Ureter (tissue), 1 donor: Measurements from ENCODE around the gene POU4F3. TPM values are rescaled to one million over a fixed set of nuclear protein-coding genes. Genes with fewer than 3 reads are reported as not detected.
"Not testable (repeated sequence)": the region's sequence is repeated elsewhere in the genome, so short reads cannot be mapped to it uniquely, and the experiment has no call there.

ENCODE experiments used
- DNase-seq: peaks from one replicate; pipeline ENCODE4 v3.0.0-alpha.2; 2020; ENCODE audit warnings: low spot score
- total RNA-seq: library from RNA; stranded (reverse); gene quantifications from one replicate; pipeline ENCODE4 v1.2.4, GENCODE V29; 2023
- donor health status: DM: yes; HTN: yes; CAD: no.

POU4F3 gene, protein sequence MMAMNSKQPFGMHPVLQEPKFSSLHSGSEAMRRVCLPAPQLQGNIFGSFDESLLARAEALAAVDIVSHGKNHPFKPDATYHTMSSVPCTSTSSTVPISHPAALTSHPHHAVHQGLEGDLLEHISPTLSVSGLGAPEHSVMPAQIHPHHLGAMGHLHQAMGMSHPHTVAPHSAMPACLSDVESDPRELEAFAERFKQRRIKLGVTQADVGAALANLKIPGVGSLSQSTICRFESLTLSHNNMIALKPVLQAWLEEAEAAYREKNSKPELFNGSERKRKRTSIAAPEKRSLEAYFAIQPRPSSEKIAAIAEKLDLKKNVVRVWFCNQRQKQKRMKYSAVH
- 0.16 TPM for total RNA-seq

DNA sequence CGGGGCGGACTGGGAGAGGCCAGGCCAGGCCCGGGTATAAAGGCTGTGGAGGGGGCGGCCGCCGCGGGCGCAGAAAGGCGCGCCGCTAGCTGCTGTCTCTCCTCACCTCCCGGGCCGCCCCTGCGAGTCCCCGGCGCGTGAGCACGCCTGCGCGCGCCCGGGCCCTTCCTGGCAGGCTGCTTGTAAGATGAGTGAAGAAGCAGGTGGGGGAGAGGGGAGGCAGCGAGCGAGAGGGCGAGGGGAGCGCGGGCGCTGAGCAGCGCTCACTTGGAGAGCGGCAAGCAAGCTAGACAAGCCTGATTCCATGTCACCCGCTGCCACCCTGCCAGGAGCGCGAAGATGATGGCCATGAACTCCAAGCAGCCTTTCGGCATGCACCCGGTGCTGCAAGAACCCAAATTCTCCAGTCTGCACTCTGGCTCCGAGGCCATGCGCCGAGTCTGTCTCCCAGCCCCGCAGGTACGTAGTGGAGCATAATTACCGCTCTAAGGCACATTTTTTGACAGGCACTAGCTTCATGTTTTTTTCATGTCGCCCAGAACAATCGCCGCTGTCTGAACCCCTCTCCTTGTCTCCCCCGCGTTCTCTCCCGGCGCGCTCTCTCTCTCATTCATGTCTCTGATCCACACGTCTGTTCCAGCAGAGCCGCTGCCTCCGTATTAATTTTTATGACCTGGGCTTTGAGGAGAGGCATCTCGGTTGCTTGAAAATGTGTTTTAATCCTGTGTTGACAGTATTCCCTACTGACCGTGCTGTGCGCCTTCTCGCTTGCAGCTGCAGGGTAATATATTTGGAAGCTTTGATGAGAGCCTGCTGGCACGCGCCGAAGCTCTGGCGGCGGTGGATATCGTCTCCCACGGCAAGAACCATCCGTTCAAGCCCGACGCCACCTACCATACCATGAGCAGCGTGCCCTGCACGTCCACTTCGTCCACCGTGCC lies at the start of gene POU4F3:
TSS of gene POU4F3 (plus strand) at position 66 of the 941 bp plus-strand sequence. CDS start at position 340, 274 bp downstream.
- no peak for DNase-seq

DNA sequence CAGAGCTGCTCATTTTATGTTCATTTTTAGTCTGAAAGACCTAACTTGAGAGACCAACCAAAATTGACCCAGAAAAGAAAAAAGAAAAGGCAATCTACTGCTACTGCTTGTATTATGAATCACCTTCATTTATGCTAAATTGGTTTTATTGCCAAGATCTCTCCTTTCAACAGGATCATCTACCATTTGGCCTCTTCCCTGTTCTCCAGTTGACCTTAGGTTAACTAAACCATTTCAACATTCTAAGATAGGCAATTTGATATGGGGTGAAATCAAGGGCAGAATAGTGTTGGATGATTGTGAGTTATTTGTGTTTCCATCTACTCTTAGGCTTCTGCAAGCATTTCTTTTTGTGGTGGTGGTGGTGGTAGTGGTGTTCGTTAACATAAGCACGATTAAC lies 48.3 kb upstream of the POU4F3 start:
- DNase-seq, result no peak

DNA sequence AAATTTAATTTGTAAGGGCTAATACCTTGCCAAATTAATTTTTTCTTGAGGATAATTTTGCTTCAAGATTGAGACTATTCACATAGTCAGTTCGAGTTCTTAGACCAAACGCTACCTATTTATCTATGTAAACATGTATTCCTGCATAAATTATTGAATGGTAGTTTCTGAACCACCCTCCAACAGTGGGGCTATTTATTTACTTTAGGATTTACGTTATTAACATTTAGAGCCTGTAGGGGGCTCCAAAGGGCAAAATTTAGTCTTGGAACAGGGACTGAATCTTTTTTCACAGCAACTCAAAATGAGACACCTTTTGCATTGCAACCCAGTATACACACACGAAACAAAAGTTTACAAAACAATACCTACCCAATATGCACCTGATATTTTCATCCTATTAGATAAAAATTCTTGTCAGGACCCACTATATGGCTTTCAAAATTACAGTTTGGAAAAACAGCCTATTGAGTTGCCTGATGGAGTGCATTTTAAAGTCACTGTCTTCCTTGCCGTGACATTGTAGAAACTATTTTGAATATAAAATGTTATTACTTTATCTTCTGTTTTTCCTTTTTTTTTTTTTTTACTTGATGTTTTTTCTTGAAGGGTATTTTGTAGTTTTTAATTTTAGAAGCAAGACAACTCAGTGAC lies 47.1 kb upstream of the POU4F3 start:
- DNase-seq, result no peak

DNA sequence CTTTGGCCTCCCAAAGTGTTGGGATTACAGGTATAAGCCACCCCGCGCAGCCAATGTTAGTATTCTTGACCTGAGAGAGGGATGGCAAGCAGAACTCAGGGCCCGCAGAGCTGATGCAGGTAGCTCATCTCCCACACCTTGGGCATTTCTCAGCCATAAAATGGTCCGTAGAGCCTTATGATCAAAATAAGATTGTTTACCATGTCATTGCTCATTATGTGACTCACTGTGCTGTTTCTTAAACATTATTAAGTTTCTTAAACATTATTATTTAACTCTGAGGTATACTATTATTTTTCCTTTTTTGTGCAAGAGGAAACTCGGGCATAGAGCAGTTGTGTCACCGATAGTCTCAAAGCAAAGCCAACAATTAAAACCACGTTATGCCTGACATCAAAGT lies 42.4 kb upstream of the POU4F3 start:
- no peak for DNase-seq

DNA sequence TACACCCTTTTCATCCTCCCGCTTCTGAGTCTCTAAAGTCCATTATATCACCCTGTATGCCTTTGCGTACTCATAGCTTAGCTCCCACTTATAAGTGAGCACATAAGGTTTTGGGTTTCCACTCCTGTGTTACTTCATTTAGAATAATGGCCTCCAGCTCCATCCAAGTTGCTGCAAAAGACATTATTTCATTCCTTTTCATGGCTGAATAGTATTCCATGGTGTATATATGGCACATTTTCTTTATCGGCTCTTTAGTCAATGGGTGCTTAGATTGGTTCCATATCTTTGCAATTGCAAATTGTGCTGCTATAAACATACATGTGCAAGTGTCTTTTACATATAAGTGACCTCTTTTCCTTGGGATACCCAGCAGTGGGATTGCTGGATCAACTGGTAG lies 39.7 kb upstream of the POU4F3 start:
- not testable (repeated sequence) for DNase-seq

DNA sequence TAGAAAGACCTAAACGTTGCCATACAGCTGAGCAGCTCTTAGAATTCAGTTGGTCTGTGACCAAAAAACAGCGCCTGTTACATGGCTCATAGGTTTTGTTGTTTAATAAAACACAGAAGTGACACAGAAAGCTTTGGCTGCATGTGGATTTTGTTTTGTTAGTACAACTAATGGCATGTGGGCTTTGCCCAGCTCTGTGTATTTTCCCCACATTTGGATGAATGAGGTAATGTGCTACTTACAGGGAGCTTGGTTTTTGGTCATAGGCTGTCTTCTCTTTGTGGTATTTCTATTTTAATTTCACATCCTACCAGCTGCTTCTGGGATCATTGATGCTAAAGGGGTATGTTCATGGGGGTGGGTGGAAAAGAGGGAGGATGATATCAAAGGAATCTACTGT lies 37.0 kb upstream of the POU4F3 start:
- no peak for DNase-seq

DNA sequence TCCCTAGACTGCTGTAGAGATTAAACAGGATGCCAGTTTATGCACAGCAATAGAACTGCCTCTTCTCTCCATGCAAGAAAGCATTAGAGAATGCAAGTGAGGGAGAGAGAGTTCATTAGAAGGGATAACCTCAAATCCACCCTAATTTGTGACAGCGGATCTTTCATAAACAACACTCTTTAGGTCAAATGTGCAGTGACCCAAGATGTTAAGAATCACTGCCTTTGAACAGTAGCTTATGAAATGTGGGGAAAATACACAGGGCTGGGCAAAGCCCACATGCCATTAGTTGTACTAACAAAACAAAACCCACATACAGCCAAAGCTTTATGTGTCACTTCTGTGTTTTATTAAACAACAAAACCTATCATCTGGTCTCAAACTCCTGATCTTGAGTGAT lies 36.2 kb upstream of the POU4F3 start:
- DNase-seq, result no peak

DNA sequence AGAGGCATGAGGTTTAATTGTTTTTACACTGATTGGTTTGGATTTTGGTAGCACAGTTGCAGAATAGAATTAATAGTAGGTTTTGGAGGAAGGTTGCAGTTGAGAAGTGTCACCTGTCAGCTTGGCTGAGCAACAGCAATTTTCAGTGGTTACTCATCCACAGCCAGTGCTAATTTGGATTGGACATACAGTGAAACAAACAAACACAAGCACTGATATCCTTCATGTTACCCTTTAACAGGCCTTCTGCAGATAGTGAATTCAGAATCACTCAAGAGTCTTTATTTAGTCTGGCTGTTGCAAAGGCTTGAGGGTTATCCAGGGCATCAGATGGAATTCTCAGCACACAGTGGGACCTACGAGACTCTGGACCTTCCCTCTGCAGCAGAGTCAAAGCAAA lies 31.8 kb upstream of the POU4F3 start:
- no peak for DNase-seq

DNA sequence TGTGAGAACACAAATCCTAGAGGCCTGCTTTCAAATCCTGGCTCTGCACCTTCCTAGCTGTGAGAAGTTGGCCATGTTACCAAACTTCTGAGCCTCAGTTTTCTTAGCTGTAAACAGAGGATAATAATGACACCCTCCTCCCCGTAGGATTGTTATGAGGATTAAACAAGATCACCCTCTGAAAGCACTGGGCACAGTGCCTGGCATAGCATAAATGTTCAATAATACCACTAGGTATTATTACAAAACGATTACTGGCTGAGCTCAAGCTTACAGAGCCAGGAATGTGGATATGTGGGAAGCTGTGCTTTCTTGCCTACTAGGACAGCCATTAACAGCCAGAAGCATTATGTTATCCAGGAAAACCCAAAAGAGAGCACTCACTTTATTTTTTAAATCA lies 30.8 kb upstream of the POU4F3 start:
- no peak for DNase-seq

DNA sequence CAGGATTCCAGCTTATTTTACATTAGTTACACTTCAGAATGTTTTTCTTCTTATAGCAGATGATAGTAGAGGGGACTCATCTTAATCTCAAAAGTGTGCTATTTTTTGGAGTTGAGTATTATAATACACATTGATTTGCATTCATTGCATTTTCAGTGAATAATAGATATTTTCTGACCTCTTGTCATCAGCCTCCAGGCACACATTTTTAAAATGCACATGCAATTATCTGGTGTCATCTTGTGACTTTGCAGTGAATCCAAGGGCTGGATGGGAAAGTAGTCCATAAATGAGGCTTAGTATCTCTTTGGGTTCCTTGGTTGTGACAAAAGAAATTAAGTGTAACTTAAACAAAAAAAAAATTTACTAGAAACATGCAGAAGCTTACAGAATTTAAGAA lies 28.1 kb upstream of the POU4F3 start:
- no peak for DNase-seq

DNA sequence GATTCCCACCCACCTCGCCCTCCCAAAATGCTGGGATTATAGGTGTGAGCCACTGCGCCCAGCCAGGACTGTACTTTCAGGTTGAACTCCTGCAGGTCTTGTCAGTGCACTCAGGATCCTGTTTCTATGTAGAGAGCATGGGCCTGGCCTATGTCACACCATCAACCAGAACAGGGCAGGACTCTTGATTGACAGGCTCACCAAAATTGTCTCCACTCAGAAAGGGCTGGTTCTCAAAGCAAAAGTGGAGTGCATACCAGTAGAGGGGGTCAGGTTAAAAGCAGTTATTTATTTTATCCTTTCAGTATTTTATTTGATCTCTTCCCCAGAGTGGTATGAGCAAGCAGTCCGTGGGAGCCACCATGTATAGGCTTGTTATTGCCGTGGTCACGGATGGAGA lies 27.4 kb upstream of the POU4F3 start:
- DNase-seq, result no peak

DNA sequence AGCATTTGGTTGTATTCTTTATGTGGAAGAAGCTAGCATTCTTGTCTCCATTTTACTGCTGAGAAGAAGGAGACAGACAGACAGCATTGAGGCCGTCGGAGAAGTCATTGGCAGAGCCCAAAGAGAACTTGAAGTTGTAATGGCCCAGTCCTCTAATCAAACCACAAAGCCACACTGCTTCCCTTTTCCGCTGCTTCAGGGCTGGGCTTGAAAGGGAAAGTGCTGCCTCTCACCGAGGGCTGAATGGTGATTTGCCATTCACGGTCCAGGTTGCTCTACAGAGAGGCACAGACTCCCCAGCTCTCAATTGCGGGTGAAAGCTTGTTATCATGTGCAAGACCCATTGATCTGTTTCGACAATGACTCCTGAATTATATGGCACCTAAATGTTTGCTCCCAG lies 25.6 kb upstream of the POU4F3 start:
- no peak for DNase-seq

DNA sequence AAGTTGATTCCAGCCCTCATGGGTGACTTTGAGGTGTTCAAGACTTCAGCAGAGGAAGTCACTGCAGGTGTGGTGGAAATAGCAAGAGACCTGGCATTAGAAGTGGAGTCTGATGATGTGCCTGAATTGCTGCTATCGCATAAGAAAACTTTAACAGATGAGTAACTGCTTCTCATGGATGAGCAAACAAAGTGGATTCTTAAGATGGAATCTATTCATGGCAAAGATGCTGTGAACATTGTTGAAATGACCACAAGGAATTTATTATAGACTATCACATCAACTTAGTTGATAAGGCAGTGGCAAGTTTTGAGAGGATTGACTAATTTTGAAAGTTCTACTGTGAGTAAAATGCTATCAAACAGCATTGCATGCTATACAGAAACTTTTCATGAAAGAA lies 17.1 kb upstream of the POU4F3 start:
- no peak for DNase-seq

DNA sequence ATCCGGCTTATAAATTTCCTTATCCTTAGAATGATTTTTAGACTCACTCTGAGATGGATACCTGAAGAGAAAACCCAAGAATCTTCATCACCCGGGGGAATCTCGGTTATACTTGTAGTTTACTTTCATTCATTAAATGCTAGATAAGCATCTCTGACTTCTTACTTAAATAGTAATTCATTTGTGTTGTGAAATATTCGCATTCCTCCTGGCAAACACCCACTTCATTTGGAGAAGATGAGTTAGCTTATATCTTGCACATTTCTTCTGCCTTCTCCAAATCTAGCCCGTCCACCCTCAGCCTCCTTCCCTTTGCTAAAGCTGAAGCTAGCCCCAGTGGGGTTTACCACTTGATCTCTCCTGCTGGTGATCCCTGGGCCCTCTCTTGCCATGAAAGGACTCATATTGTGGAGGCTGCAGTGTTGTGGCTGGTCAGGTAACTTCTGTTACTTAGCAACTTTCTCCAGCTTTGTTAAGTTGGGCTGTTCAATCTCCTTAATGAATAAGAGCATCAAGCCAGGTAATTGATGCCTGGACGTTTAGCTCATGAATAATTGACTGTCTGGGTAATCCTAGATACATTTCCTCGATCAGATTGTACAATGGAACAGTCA lies 11.3 kb upstream of the POU4F3 start:
- DNase-seq, result no peak

DNA sequence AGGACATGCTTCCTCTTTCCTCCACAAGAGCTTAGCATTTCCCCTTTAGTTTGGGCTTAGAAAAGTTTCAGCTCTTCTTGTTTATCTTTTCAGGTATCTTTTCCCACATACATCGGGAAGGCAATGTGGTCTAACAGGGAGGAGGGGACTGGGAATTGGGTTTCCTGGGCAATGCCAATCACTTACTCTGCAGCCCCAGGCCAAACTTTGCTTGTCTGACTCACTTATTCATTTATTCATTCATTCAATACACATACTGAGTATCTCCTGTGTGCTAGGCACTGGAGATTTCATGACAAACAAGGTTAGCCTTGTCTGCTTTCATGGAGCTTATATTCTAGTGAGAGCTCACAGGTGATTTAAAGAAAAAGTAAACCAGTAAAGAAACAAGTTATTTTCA lies 10.7 kb upstream of the POU4F3 start:
- DNase-seq, result no peak

DNA sequence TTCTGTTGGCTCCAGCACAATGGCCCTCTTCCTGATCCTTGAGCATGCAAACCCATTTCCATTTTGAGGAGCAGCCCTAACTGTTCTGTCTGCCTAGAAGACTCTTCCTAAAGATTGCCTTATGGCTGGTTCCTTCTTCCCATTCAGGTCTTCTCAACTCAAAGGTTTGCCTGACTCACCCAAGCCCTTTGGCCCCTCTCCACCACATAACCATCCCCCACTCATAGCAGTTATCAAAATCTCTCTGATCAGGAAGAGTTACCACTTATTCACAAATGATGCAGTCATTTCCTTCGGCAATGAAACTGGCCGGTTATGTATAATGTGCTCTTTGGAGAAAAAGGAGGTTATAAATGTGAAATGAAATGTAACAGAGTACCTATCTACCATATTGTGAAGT lies 8.9 kb upstream of the POU4F3 start:
- no peak for DNase-seq

DNA sequence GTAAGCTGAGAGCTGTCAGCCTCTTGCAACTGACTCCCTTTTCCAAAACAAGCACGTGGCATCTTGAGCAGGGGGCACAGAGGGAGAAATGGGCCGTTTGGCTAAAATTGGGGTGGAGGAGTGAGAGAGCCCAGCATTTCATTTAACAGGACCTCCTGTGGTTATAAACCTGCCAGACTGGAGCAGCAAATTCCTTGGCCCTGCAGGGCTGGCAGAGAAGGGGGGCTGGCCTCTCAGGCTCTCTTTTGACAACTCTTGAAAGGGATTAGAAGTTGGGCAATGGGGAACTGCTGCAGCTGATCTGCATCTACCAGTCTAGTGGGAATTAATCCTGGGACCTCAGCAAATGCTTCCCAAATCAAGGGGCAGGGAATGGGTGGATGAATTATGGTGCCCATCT lies 7.2 kb upstream of the POU4F3 start:
- no peak for DNase-seq

DNA sequence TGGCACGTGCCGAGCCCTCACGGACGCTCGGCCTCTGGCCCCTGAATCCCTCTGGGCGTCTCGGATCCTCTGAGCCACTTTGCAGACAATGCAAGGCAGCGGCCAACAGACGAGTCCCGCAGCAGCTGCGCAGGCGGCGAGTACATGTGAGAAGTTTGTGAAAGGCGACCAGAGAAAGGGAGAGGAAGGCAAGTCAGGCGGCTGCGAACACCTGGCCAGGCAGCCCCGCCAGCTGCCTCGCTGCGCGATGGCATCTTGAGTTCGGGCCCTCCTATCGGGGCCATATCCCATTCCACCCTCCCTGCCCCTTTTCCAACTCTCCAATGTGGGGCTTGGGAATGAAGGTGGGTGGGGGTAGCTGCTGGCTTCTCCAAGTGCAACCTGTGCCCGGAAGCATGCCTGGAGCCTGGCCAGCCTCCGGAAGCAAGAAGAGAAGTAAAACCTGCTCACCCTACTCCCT lies 4.5 kb upstream of the POU4F3 start:
- no peak for DNase-seq

DNA sequence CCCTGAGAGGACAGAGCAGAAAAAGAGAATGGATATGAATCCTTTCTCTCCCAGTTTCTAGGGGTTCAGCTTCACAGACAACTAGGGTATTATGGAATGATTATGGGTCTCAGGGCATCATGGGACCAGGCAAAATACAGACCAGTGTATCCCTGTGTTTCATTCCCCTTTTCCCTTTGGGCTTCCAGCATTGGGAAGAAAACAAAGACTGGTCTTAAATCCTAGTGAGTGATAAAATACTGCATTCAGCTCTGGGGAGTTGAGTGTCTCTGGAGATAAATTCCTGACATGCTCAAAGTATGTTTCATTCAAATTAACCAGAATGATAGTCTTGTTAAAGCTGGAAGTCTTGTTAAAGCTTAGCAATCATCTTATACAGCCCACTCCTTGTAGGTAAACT lies 2.4 kb upstream of the POU4F3 start:
- DNase-seq, result no peak

DNA sequence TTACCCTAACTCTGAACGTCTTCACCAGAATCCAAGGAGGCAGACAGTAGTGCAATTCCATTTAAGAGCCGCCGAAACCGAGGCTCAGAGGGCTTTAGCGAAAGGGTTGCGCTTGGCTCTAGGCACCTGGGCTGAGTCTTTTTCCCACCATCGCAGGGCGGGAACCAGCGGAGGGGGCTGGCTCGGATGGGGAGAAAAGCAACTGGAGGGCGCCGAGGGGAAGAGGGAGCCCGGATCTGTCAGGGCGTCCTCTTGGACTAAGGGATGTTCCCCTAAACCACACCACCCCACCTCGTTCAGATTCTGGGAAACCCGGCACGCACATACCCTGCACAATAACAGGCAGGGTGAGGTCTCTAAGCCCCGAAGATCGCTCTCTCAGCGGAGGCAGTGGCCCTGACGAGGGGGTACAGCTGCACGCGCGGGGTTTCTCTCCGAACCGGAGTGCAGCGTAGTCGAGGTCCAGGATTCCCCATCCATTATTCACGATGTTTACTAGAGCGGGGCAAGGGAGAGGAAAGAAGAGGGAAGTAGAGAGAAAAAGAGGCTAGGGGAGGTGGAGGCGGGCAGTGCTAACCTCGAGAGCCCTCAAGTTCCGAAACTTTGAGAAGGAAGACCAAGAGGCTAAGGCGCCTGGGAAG lies 1.3 kb upstream of the POU4F3 start:
- DNase-seq, result no peak

DNA sequence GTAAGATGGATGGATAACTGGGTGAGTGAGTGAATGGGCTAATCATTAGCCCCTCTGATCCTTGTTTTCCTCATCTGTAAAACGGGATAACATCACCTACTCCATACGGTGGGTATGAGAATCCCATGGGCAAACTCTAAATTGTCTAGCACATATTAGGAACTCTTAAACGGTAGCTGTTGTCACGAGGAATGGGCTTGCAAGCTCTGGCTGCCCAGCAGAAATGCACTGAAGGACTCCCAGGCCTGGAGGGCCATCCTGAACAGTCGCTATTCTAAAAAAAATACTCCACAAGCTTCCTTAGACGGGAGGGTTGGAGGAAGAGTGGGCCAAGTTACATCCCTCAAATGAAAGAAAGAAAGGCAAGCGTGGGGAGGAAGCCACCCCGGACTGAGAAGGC lies 711 bp upstream of the POU4F3 start:
- DNase-seq, result no peak
